KBM-7 (cell line): Measurements from ENCODE around the gene ADGRD1.

ENCODE experiments used
- DNase-seq: peaks from one replicate; pipeline ENCODE4 v3.0.0-alpha.2; 2015
- in situ Hi-C: fragments of 300-500 bp; cut with MboI; formaldehyde crosslinking; loops from 2 replicates; pipeline ENCODE4 v1.14.3; 2020; ENCODE audit warnings: low sequenced_read_pairs, low pct_unique_long_range_greater_than_20kb, mixed read lengths

ADGRD1 gene

GRCh38 chr12:131147894-131148293, 194.2 kb downstream of the ADGRD1 start:
- in situ Hi-C loops = no loop called here
- peak; percentile 48 for DNase-seq

GRCh38 chr12:131151558-131152345, 198.0 kb downstream of the ADGRD1 start:
- in situ Hi-C loops = no loop called here
- DNase-seq = no peak

GRCh38 chr12:131152587-131152986, 198.9 kb downstream of the ADGRD1 start:
- in situ Hi-C loops = no loop called here
- DNase-seq = no peak

GRCh38 chr12:131153016-131153415, 199.3 kb downstream of the ADGRD1 start:
- in situ Hi-C loops = no loop called here

GRCh38 chr12:131153956-131154355, 200.2 kb downstream of the ADGRD1 start:
- DNase-seq = no peak
- in situ Hi-C loops = no loop called here

More at GRCh38 chr12:131153016-131153415, 199.3 kb downstream of the ADGRD1 start:
- no peak for DNase-seq

GRCh38 chr12:131155131-131155530, 201.4 kb downstream of the ADGRD1 start:
- no peak for DNase-seq
- in situ Hi-C loops = no loop called here

GRCh38 chr12:131157743-131158142, 204.0 kb downstream of the ADGRD1 start:
- DNase-seq = no peak
- in situ Hi-C loops = no loop called here

GRCh38 chr12:131159660-131160059, 206.0 kb downstream of the ADGRD1 start:
- in situ Hi-C loops = no loop called here
- DNase-seq = peak; percentile 28

- in situ Hi-C loops = no loop called here
- DNase-seq = no peak
These were observed 208.4 kb downstream of the ADGRD1 start for GRCh38 chr12:131162113-131162512.

- in situ Hi-C loops = no loop called here
- no peak for DNase-seq
These were observed 209.6 kb downstream of the ADGRD1 start for GRCh38 chr12:131163189-131163738.

- DNase-seq = no peak
- in situ Hi-C loops = no loop called here
These were observed 210.6 kb downstream of the ADGRD1 start for GRCh38 chr12:131164096-131164872.

- no peak for DNase-seq
- in situ Hi-C loops = no loop called here
These were observed 213.0 kb downstream of the ADGRD1 start for GRCh38 chr12:131166717-131167116.

- in situ Hi-C loops = no loop called here
- no peak for DNase-seq
These were observed 213.6 kb downstream of the ADGRD1 start for GRCh38 chr12:131167334-131167733.

GRCh38 chr12:131171029-131171428, 217.3 kb downstream of the ADGRD1 start:
- in situ Hi-C loops = no loop called here

GRCh38 chr12:131174901-131175300, 221.2 kb downstream of the ADGRD1 start:
- in situ Hi-C loops = no loop called here
- DNase-seq = no peak

More at GRCh38 chr12:131171029-131171428, 217.3 kb downstream of the ADGRD1 start:
- DNase-seq = no peak

- no peak for DNase-seq
- in situ Hi-C loops = no loop called here
These were observed 222.6 kb downstream of the ADGRD1 start for GRCh38 chr12:131176266-131176665.

- in situ Hi-C loops = no loop called here
- no peak for DNase-seq
These were observed 223.2 kb downstream of the ADGRD1 start for GRCh38 chr12:131176926-131177325.

- DNase-seq = no peak
- in situ Hi-C loops = no loop called here
These were observed 223.9 kb downstream of the ADGRD1 start for GRCh38 chr12:131177599-131177998.

- no peak for DNase-seq
- in situ Hi-C loops = no loop called here
These were observed 233.9 kb downstream of the ADGRD1 start for GRCh38 chr12:131187602-131188001.
